GM19463 (cell line): ENCODE results near the gene TSPAN6.

Experiments used
- ATAC-seq: cut with Tn5 transposase; IDR thresholded peaks from one replicate; pipeline ENCODE4 v1.9.1; 2021; ENCODE audit warnings: mild to moderate bottlenecking, moderate library complexity; ENCODE audit not compliant: unreplicated experiment

The TSPAN6 gene, protein sequence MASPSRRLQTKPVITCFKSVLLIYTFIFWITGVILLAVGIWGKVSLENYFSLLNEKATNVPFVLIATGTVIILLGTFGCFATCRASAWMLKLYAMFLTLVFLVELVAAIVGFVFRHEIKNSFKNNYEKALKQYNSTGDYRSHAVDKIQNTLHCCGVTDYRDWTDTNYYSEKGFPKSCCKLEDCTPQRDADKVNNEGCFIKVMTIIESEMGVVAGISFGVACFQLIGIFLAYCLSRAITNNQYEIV

GRCh38 chrX:100636321-100636991 lies at the start of gene TSPAN6:
Gene TSPAN6 (minus strand): TSS chrX:100636806. CDS start chrX:100636694, 112 bp downstream.
- ATAC-seq, result peak; percentile 92

DNA sequence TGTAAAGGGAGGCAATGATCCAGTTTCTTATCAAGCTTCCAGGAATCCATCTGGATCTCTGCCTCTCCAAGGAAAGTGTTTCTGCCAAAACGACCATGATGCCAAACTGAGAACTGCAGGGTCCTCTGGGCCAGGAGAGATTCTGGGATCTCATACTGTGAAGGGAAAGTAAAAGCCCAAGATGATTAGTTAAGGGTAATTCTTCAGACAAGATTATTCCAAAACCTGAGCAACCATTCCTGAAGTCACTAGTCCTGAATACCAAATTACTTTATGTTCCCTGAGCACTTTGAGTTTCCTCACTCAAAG lies 49.3 kb upstream of the TSPAN6 start:
- peak; percentile 5 for ATAC-seq

GRCh38 chrX:100685284-100685996 lies 48.8 kb upstream of the TSPAN6 start:
- peak; percentile 73 for ATAC-seq

GRCh38 chrX:100682939-100683338 lies 46.3 kb upstream of the TSPAN6 start:
- no peak for ATAC-seq

GRCh38 chrX:100681599-100681998 lies 45.0 kb upstream of the TSPAN6 start:
- no peak for ATAC-seq

- ATAC-seq, result no peak
These were observed 44.1 kb upstream of the TSPAN6 start for GRCh38 chrX:100680756-100681155.

DNA sequence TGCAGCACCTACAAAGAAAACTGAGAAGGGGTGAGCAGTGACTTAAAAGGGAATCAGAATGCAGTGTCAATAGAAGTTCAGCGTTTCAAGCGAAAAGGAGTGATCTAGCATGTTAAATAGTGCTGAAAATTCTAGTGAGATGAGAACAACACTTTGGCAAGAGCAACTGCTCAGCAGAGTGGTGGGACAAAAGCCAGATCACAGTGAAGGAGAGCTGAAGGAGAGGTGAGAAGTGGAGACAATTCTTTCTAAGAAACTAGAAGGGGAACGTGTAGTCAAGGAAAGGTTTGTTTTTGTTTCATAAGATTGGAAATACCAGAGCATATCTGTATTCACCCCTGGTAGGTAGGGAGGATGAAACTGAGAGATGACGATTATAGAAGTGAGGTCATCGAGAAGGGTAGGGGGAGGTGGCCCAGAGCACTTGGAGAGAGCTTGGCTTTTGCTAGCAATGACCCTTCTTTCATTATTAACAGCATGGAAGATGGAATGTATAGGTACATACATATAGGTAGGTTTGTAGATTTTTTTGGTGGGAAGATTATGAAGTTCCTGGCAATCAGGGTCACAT lies 41.1 kb upstream of the TSPAN6 start:
- no peak for ATAC-seq

DNA sequence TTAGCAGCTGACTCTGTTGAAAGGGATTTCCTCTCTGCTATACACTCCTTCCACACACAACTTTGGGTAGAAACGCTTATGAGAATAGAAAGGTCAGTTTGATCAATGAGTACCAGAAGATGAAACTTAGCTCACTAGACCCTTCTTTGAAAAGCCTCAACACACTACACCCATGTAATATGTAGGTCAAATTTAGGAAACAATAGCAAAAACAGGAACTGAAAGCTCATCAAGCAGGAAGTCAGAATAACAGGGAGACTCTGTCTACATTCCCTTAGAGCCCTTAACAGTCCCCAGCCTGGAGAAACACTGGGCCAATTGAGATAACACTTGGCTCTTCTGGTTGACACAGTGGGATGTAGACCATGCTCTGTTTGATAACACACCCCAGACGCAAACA lies 38.1 kb upstream of the TSPAN6 start:
- ATAC-seq, result no peak

GRCh38 chrX:100673397-100673953 lies 36.9 kb upstream of the TSPAN6 start:
- ATAC-seq, result no peak

- no peak for ATAC-seq
These were observed 36.4 kb upstream of the TSPAN6 start for GRCh38 chrX:100672966-100673365.

- ATAC-seq, result no peak
These were observed 27.0 kb upstream of the TSPAN6 start for GRCh38 chrX:100663642-100664041.

- no peak for ATAC-seq
These were observed 26.2 kb upstream of the TSPAN6 start for GRCh38 chrX:100662796-100663195.

GRCh38 chrX:100662170-100662569 lies 25.6 kb upstream of the TSPAN6 start:
- no peak for ATAC-seq

- no peak for ATAC-seq
These were observed 23.0 kb upstream of the TSPAN6 start for GRCh38 chrX:100659431-100660137.

DNA sequence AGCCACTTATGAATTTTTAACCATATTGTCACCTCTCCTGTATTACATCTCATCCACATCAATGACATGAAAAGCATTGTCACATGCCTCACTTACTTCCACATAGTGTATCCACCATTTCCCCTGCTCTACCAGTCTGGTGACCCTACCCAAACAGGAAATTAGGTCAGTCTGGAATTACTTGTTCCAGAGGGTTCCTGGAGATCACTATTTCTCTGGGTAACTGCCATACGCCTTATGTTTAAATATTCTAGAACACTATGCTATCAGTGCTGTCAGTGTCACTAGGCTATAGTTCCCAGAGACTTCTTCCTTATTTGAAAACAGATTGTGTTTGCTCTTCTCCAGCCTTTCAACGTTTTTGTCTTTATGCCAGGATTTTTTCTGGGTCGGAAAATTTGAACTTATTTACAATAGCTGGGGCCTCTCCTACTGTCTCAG lies 22.4 kb upstream of the TSPAN6 start:
- no peak for ATAC-seq

- no peak for ATAC-seq
These were observed 17.7 kb upstream of the TSPAN6 start for GRCh38 chrX:100654261-100654660.

GRCh38 chrX:100652266-100652665 lies 15.7 kb upstream of the TSPAN6 start:
- ATAC-seq, result no peak

GRCh38 chrX:100650841-100651240 lies 14.2 kb upstream of the TSPAN6 start:
- no peak for ATAC-seq

- no peak for ATAC-seq
These were observed 13.1 kb upstream of the TSPAN6 start for GRCh38 chrX:100649550-100650356.
